Measurements from ENCODE around the gene PECR.

PECR gene

DNA sequence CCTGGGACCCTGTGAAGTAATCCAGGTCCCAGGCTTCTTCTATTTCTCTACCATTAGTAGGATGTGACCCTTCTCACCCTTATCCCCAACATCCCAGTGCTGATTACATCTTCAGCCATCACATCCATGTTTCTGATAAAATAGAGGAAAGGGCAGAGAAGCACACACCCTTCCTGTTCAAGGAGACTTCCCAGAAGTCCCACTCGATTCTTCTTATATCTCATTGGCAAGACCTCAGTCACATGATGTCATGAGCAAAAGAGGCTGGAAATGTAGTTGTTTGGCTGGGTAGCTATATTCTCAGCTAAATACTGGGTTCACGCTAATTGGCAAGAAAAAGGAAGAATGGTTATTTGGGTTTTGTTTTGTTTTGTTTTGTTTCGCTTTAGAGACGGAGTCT is 19.5 kb upstream of the PECR start:
- Histone ChIP-seq H3K4me3 (ENCODE audit: low read length) (no peak overlapping the region), H3K27me3 (ENCODE audit: control insufficient read depth, insufficient read depth, low read length) (no peaks in the 10 kb centered on the region), H3K36me3 (ENCODE audit: control insufficient read depth, low read depth, low read length) (no peaks in the 10 kb centered on the region), H3K4me1 (ENCODE audit: control insufficient read depth, low read depth, low read length) (no peaks in the 10 kb centered on the region), H3K9me3 (ENCODE audit: control insufficient read depth, low read depth, low read length) (no peaks in the 10 kb centered on the region), H3K27ac (ENCODE audit: low read length) (no peak overlapping the region), H3K9ac (ENCODE audit: low read length) (no peak overlapping the region)

DNA sequence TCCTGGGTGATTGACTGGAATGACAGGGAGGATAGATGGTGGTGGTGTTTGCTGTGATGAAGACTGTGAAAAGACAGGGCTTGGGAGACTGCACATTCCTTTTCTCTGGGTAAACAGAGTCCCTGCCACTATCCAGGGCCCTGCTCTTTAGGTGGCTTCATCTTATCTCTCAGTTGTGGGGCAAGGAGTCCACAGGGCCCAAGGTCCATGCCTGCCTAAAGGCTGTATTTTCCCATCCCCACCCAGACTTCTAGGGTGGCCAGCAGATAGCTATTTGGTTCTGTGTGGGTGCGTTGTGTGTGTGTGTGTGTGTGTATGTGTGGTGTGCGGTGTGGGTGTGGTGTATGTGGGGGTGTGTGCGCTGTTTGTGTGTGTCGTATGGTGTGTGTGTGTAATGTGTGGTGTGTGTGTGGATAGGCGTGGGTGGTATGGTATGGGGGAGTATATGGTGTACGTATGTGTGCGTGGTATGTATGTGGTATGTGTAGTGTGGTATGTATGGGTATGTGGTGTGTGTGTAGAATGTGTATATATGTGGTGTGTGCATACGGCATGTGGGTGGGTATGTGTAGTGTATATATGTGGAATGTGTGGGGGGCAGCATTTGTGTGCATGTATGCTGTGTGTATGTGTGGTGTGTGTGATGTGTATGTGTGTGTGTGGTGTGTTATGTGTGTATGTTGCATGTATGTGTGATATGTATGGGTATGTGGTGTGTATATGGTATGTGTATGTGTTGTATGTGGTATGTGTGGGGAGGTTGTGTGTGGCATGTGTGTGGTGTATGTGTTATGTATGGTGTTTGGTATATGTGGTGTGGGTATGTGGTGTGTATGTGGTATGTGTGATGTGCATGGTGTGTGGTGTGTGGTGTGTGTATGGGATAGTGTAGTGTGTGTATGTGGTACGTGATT is 17.1 kb upstream of the PECR start:
- no peak overlapping the region for H3K4me3 ChIP-seq (ENCODE audit: low read length)
- no peaks in the 10 kb centered on the region for H3K36me3 ChIP-seq (ENCODE audit: control insufficient read depth, low read depth, low read length)
- H3K4me1 ChIP-seq (ENCODE audit: control insufficient read depth, low read depth, low read length): no peaks in the 10 kb centered on the region
- no peak overlapping the region for H3K27ac ChIP-seq (ENCODE audit: low read length)
- no peak overlapping the region for H3K9ac ChIP-seq (ENCODE audit: low read length)
- H3K9me3 ChIP-seq (ENCODE audit: control insufficient read depth, low read depth, low read length): no peaks in the 10 kb centered on the region
- H3K27me3 ChIP-seq (ENCODE audit: control insufficient read depth, insufficient read depth, low read length): no peaks in the 10 kb centered on the region

DNA sequence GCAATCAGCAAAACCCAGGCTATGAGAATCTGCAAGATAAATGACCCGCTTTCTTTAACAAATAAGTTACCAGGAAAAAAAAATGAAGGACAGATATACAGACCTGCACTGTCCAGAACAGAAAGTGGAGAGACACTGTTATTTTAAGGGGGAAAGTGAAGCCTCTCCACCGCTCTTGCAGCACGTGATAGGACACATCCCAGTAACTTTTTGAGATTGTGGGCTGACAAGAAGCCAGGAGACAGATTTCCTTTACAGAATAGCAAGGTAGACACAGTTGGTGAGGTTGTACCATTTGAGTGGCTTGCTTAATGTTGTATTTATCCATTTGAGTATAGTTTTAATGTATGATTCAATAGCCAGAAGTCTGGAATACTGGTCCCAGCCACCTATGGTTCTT is 13.1 kb upstream of the PECR start:
- no peak overlapping the region for H3K9ac ChIP-seq (ENCODE audit: low read length)
- no peak overlapping the region for H3K27ac ChIP-seq (ENCODE audit: low read length)
- H3K36me3 ChIP-seq (ENCODE audit: control insufficient read depth, low read depth, low read length): no peaks in the 10 kb centered on the region
- no peaks in the 10 kb centered on the region for H3K27me3 ChIP-seq (ENCODE audit: control insufficient read depth, insufficient read depth, low read length)
- H3K4me3 ChIP-seq (ENCODE audit: low read length): no peak overlapping the region
- H3K9me3 ChIP-seq (ENCODE audit: control insufficient read depth, low read depth, low read length): no peaks in the 10 kb centered on the region
- H3K4me1 ChIP-seq (ENCODE audit: control insufficient read depth, low read depth, low read length): no peaks in the 10 kb centered on the region

DNA sequence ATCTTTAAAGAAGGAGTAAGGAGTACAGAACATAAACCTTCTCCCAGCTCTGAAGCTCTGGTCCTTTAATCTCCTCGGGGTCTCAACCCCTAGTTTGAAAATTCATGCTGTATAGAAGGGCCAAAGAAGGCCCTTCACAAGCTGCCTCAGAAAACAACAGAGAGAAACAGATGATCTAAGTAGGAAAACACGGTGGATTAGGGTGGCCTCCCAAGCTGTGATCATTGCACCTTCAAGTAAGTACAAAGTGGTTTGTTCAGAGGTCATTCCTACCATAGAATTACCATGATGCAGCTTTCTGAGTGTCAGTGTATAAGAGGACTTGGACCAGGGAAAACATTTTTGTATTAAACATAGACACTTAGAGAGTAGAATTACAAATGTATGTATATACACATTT is 11.0 kb upstream of the PECR start:
- H3K4me3 ChIP-seq (ENCODE audit: low read length): no peak overlapping the region
- no peaks in the 10 kb centered on the region for H3K9me3 ChIP-seq (ENCODE audit: control insufficient read depth, low read depth, low read length)
- no peak overlapping the region for H3K9ac ChIP-seq (ENCODE audit: low read length)
- H3K27me3 ChIP-seq (ENCODE audit: control insufficient read depth, insufficient read depth, low read length): no peaks in the 10 kb centered on the region
- H3K27ac ChIP-seq (ENCODE audit: low read length): no peak overlapping the region
- no peaks in the 10 kb centered on the region for H3K36me3 ChIP-seq (ENCODE audit: control insufficient read depth, low read depth, low read length)
- H3K4me1 ChIP-seq (ENCODE audit: control insufficient read depth, low read depth, low read length): no peaks in the 10 kb centered on the region

DNA sequence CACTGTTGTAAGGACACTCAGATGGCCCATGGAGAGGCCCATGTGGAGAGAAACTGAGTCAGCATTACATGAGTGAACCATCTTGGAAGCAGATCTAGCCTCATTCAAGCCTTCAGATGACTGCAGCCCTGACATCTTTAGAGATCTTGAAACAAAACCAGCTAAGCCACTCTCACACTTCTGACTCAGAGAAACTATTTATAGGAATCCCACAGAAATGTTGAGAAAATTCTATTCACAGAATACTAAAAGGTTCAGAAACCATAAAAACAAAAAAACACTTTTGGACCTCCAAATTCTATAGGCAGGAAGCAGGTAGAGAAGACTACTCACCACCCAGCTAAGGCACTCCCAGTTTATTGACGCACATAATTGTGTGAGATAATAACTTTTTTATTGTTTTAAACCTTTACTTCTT is 8.8 kb upstream of the PECR start:
- H3K9ac ChIP-seq (ENCODE audit: low read length): no peak overlapping the region
- no peaks in the 10 kb centered on the region for H3K36me3 ChIP-seq (ENCODE audit: control insufficient read depth, low read depth, low read length)
- H3K4me1 ChIP-seq (ENCODE audit: control insufficient read depth, low read depth, low read length): no peaks in the 10 kb centered on the region
- H3K4me3 ChIP-seq (ENCODE audit: low read length): no peak overlapping the region
- no peaks in the 10 kb centered on the region for H3K27me3 ChIP-seq (ENCODE audit: control insufficient read depth, insufficient read depth, low read length)
- no peaks in the 10 kb centered on the region for H3K9me3 ChIP-seq (ENCODE audit: control insufficient read depth, low read depth, low read length)
- H3K27ac ChIP-seq (ENCODE audit: low read length): no peak overlapping the region

DNA sequence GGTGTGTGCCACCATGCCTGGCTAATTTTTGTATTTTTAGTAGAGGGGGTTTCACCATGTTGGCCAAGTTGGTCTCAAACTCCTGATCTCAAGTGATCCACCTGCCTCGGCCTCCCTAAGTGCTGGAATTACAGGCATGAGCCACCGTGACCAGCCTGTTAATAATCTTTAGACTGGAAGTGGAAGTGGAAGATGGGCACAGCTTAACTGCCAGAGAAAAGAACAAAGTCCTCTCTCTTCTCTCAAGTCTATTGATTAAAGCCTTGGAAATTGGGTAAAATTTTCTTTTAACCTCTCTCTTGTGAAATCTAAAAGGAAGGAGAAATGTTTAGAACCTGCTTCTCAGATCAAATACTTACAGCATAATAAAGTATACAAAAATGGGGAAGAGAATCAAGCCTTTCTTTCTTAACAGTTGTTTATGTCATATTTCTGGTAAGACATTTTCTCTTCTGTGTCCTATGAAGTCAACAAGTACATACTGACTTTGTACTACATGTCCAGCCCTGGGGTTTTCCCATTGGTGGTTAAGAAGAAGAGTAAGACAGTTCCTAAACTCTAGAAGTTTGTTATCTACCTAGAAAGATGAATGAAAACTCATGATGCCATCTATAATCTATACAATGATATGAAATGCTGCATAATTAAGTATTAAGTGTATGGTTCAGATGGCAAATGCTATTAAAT is 4.7 kb upstream of the PECR start:
- Histone ChIP-seq H3K4me1 (ENCODE audit: control insufficient read depth, low read depth, low read length) (peaks cover 24% of the 10 kb centered on the region), H3K27ac (ENCODE audit: low read length) (no peak overlapping the region), H3K9me3 (ENCODE audit: control insufficient read depth, low read depth, low read length) (no peaks in the 10 kb centered on the region), H3K36me3 (ENCODE audit: control insufficient read depth, low read depth, low read length) (no peaks in the 10 kb centered on the region), H3K9ac (ENCODE audit: low read length) (no peak overlapping the region), H3K4me3 (ENCODE audit: low read length) (no peak overlapping the region), H3K27me3 (ENCODE audit: control insufficient read depth, insufficient read depth, low read length) (no peaks in the 10 kb centered on the region)

DNA sequence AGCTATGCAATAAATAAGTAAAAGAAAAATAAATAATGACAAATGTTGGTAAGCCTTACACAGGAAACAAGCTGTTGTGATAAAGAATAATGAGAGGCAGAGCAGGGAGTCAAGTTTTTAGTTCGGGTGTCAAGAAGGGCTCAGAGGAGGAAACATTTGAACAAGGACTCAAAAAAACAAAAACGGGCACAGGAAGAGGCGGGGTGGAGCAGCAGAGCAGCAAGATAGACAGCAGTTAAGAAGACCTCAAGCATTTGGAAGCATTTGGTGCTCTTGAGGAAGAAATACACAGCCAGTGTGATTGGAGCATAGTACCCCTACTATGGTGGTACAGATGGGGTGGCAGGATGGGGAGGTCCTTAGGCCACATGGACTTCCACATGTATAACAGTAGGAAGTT is 2.9 kb upstream of the PECR start:
- H3K4me1 ChIP-seq (ENCODE audit: control insufficient read depth, low read depth, low read length): peaks cover 24% of the 10 kb centered on the region
- no peaks in the 10 kb centered on the region for H3K27me3 ChIP-seq (ENCODE audit: control insufficient read depth, insufficient read depth, low read length)
- peak overlapping the region; percentile 50 for H3K9ac ChIP-seq (ENCODE audit: low read length)
- peak overlapping the region; percentile 15 for H3K4me3 ChIP-seq (ENCODE audit: low read length)
- no peaks in the 10 kb centered on the region for H3K9me3 ChIP-seq (ENCODE audit: control insufficient read depth, low read depth, low read length)
- peak overlapping the region; percentile 16 for H3K27ac ChIP-seq (ENCODE audit: low read length)
- H3K36me3 ChIP-seq (ENCODE audit: control insufficient read depth, low read depth, low read length): no peaks in the 10 kb centered on the region

DNA sequence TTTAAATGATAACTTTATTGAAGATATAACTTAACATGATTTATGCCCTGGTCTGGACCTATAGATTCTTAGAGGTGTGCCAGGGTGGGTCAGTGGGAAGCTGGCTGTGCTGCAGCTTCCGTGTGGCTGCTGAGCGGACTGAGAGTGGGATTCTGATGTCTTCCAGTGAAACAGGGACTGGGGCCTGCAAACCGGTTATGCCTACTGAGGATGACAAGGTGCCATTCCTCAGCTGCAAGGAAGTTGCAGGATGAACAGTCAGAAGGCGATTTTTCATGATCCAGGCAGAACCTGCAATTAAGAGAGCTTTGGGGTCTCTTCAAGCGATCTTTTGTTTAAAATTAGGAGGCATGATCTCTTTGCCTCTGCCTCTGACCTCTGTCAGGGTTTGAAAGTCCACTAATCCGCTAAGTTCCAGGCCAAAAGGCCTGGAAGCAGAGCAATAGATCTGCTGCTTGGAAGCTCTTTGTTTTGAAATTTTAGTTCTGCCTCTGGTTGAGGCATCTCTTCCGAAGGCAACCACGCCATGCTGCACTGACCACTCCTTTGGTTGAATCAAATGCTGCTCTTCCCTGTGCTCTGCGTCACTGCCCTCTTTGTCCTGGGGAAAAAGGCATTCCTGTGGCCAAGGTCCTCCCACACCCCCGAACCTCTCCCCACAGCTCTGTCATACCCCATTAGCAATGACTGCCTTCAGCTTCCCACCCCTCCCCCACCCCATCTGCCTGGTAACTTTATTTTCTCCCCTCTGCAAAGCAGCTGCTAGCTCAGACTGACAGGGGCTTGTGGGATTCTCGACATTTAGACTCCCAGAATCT is 2.1 kb upstream of the PECR start:
- peak overlapping the region; percentile 15 for H3K27ac ChIP-seq (ENCODE audit: low read length)
- no peaks in the 10 kb centered on the region for H3K36me3 ChIP-seq (ENCODE audit: control insufficient read depth, low read depth, low read length)
- H3K4me1 ChIP-seq (ENCODE audit: control insufficient read depth, low read depth, low read length): peaks cover 24% of the 10 kb centered on the region
- peak overlapping the region; percentile 15 for H3K4me3 ChIP-seq (ENCODE audit: low read length)
- H3K9me3 ChIP-seq (ENCODE audit: control insufficient read depth, low read depth, low read length): no peaks in the 10 kb centered on the region
- peak overlapping the region; percentile 50 for H3K9ac ChIP-seq (ENCODE audit: low read length)
- no peaks in the 10 kb centered on the region for H3K27me3 ChIP-seq (ENCODE audit: control insufficient read depth, insufficient read depth, low read length)

DNA sequence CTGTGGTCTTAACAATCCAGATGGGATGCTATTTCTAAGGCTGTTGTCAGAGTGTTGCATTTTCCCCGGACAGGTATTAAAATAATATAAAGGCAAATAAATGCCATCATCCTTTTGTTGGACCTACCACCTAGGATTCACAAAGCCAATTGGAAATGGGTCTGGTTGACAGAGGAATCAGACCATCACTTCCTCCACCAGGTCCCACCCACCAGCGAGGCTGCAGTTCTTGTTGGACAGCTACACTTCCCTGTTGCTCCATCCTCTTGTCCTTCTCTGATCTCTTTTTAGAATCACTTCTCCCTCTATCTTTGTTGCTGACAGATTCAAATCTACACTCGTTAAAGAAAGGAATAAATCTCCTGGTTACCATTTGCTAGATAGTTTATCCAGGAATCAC is 1.2 kb upstream of the PECR start:
- Histone ChIP-seq H3K4me1 (ENCODE audit: control insufficient read depth, low read depth, low read length) (peaks cover 24% of the 10 kb centered on the region), H3K27ac (ENCODE audit: low read length) (no peak overlapping the region), H3K4me3 (ENCODE audit: low read length) (peak overlapping the region; percentile 81), H3K27me3 (ENCODE audit: control insufficient read depth, insufficient read depth, low read length) (no peaks in the 10 kb centered on the region), H3K9ac (ENCODE audit: low read length) (no peak overlapping the region), H3K36me3 (ENCODE audit: control insufficient read depth, low read depth, low read length) (no peaks in the 10 kb centered on the region), H3K9me3 (ENCODE audit: control insufficient read depth, low read depth, low read length) (no peaks in the 10 kb centered on the region)

DNA sequence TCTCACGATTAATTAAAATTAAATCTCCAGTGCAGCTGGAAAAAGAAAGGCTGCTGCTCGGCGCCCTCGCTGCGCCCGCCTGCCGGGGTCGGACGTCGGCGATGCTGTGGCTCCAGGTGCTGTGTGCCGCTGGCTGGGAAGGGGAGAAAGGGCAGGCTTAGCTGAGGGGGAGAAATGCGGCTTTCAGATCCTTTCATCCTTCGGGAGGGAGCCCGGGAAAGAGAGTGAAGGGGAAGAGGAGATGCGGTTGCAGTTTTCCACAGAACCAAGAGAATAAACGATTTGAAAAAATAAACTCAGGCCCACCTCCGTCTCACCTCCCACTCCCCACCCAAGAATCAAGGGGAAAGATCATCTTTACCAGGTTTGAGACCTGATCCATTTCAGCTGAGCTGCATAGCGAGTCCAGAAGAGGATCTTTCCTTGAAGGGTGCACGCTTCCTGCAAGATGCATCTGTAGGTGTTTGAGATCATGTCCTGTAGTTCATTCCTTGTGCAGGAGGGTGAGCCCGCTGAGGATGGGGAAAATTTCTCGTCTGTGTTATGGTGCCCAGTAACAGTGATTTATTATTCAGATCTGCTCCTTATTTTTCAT is 605 bp upstream of the PECR start:
- Histone ChIP-seq H3K4me3 (ENCODE audit: low read length) (peak overlapping the region; percentile 81), H3K9me3 (ENCODE audit: control insufficient read depth, low read depth, low read length) (no peaks in the 10 kb centered on the region), H3K36me3 (ENCODE audit: control insufficient read depth, low read depth, low read length) (no peaks in the 10 kb centered on the region), H3K4me1 (ENCODE audit: control insufficient read depth, low read depth, low read length) (peaks cover 24% of the 10 kb centered on the region), H3K9ac (ENCODE audit: low read length) (peak overlapping the region; percentile 78), H3K27ac (ENCODE audit: low read length) (no peak overlapping the region), H3K27me3 (ENCODE audit: control insufficient read depth, insufficient read depth, low read length) (no peaks in the 10 kb centered on the region)

DNA sequence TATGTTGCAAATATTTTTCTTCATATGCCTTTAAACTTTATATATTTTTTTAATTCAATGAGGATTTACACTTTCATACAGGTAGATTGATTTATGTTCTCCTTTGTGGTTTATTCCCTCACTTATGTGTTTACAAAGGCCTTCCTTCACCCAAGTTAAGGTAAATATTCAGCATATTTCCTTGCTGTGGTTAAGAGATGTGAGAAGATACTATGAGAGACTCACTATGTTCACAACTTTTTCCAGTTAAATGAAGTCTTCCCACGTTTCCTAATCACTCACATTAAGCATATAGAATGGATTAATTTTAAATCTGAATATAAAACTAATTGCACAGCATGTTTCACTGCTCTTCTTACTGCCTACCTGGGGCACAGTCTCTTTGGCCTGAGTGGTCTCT is 597 bp downstream of the PECR start:
- Histone ChIP-seq H3K27me3 (ENCODE audit: control insufficient read depth, insufficient read depth, low read length) (no peaks in the 10 kb centered on the region), H3K36me3 (ENCODE audit: control insufficient read depth, low read depth, low read length) (no peaks in the 10 kb centered on the region), H3K9ac (ENCODE audit: low read length) (peak overlapping the region; percentile 78), H3K27ac (ENCODE audit: low read length) (no peak overlapping the region), H3K9me3 (ENCODE audit: control insufficient read depth, low read depth, low read length) (no peaks in the 10 kb centered on the region), H3K4me1 (ENCODE audit: control insufficient read depth, low read depth, low read length) (peaks cover 24% of the 10 kb centered on the region), H3K4me3 (ENCODE audit: low read length) (peak overlapping the region; percentile 81)
